GM12801 (cell line): ENCODE data around the gene PREP.

Experiments used
- TF ChIP-seq, protein P1 (sequence below): IDR thresholded peaks from one replicate; pipeline ENCODE4 v1.5.1; 2011; ENCODE audit warnings: control low read depth; ENCODE audit not compliant: insufficient read length; ENCODE audit errors: extremely low read depth

Gene PREP

DNA sequence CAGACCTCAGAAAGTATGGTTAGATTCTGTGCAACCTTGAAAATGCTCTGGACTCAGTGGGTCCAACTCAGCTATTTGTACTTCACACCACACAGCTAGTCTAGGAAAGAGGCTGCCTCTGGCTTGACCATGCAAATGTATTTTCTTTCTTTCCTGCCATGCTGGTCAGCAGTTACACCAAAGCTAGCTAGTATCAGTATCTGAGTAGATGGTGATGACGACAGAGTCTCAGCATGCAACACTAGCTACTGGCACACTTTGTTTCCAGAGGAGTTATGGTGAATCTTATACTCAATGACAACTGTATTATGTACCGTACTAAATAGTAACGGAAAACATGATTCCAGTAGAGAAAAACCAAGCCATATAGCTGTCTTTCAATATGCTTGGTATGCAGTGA is 126.5 kb downstream of the PREP start:
- TF ChIP-seq, protein P1, sequence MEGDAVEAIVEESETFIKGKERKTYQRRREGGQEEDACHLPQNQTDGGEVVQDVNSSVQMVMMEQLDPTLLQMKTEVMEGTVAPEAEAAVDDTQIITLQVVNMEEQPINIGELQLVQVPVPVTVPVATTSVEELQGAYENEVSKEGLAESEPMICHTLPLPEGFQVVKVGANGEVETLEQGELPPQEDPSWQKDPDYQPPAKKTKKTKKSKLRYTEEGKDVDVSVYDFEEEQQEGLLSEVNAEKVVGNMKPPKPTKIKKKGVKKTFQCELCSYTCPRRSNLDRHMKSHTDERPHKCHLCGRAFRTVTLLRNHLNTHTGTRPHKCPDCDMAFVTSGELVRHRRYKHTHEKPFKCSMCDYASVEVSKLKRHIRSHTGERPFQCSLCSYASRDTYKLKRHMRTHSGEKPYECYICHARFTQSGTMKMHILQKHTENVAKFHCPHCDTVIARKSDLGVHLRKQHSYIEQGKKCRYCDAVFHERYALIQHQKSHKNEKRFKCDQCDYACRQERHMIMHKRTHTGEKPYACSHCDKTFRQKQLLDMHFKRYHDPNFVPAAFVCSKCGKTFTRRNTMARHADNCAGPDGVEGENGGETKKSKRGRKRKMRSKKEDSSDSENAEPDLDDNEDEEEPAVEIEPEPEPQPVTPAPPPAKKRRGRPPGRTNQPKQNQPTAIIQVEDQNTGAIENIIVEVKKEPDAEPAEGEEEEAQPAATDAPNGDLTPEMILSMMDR = no peak

DNA sequence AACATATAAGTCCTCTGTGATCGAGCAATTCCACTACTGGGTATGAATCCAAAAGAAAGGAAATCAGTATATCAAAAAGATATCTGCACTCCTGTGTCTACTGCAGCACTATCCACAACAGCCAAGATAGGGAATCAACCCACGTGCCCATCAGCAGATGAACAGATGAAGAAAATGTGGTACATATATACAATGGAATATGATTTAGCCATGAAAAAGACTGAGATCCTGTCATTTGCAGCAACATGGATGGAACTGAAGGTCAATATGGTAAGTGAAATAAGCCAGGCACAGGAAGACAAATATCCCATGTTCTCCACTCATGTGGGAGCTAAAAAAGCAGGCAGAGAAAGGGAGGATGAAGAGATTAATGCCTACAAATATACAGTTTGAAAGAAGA is 127.3 kb downstream of the PREP start:
- TF ChIP-seq, protein P1 = no peak

DNA sequence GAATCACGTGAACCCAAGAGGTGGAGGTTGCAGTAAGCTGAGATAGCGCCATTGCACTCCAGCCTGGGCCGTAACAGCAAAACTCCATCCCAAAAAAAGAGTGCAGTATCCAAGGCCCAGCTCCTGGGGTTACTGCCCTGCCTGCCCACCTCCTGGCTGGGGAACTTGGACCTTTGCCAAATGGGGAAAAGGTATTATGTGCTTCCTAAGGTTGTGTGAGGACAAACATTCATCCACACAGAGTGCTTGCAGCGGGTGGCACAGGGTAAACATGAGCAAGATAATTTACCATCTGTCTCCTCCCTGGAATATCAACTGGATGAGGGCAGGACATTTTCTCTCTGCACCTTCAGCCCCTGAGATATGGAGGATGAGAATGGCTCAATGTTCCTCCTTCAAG is 128.2 kb downstream of the PREP start:
- TF ChIP-seq, protein P1 = no peak

DNA sequence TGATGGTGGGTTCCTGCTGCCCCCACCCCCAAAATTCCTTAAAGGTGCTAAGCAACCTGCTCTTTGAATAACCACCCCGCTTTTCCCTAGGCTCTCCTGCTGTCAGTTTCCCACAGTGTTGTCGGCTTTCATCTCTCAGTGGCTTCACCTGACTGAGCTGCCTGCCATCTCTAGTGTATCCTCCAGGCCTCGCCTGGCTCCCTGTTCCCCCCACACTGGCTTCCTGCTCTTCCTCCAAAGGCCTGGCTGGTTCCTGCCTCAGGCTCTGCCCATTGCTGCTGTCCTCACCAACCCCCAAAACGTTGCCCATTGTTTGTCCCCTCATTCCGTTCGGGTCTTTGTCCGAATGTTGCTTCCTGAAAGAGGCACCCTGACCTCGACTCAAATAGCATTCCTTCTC is 129.3 kb downstream of the PREP start:
- TF ChIP-seq, protein P1 = no peak

DNA sequence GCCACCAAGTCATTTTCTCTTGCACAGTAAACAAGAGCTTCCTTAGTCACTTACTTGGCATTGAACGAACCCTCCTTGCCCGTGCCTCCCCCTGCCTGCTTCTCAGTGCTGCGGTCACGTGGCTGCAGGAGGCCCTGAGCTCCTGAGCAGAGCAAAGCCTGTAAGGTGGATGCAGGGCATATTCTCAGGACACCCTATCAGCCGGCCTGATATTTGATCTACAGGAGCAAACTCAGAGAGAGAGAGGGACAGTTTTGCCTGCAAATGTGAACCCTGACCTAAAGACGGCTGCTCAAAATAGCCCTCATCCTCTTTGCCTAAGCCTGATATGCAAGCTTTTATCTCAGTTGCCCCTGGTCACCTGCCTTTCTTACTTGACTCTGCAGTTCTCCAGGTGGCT is 130.1 kb downstream of the PREP start:
- TF ChIP-seq, protein P1 = no peak

DNA sequence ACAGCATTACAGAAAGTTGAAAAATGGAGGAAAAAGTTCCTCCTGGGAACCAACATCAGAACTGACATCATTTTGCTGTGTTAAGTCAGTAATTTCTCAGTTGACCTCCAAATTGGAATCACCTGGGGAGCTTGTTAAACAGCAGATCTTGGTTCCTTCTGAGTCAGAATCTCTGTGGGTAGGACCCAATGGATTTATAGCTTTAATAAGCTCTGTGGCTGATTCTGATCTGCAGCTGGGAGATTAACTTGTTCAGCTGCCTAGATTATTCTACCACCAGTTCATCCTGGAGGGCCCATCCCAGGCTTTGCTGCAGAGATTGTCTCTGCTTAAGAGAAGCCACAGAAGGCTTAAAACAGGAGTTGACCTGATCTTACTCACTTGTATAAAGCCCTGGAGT is 132.4 kb downstream of the PREP start:
- TF ChIP-seq, protein P1 = no peak

DNA sequence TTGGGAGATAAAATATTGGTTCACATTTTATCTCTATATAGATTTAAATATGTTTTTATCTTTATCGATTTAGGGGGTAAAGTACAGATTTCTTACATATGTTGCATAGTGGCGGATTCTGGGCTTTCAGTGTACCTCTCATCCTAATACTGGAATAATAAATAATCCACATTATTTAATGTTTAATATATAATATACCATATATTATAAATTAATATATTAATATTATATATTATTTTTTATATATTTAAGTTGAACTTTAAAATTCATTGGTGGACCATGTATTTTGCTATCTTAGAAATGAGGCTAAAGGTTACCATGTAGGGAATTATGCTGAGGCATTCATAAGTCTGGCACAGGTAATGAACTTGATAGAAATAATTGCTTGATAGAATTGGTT is 133.5 kb downstream of the PREP start:
- TF ChIP-seq, protein P1 = no peak
